GM21825 (cell line): ENCODE results near the gene SLF2.
A peak's percentile ranks its signal among the peaks of the same experiment; 100 is the strongest.
"Not testable (repeated sequence)": the region's sequence is repeated elsewhere in the genome, so short reads cannot be mapped to it uniquely, and the experiment has no call there.

Experiments
- ATAC-seq: cut with Tn5 transposase; IDR thresholded peaks from one replicate; pipeline ENCODE4 v1.9.1; 2021; ENCODE audit warnings: mild to moderate bottlenecking, moderate library complexity; ENCODE audit not compliant: unreplicated experiment

Gene SLF2

GRCh38 chr10:100943508-100943907 lies 30.7 kb downstream of the SLF2 start:
- no peak for ATAC-seq

- ATAC-seq: no peak
These were observed 33.0 kb downstream of the SLF2 start for GRCh38 chr10:100945754-100946153.

GRCh38 chr10:100948916-100949315 lies 36.2 kb downstream of the SLF2 start:
- no peak for ATAC-seq

- no peak for ATAC-seq
These were observed 47.5 kb downstream of the SLF2 start for GRCh38 chr10:100960251-100960650.

GRCh38 chr10:100962351-100963080 lies 49.8 kb downstream of the SLF2 start:
- no peak for ATAC-seq

- ATAC-seq: no peak
These were observed 51.1 kb downstream of the SLF2 start for GRCh38 chr10:100963826-100964225.

- no peak for ATAC-seq
These were observed 53.1 kb downstream of the SLF2 start for GRCh38 chr10:100965820-100966219.

GRCh38 chr10:100966887-100967286 lies 54.1 kb downstream of the SLF2 start:
- no peak for ATAC-seq

GRCh38 chr10:100967332-100967731 lies 54.6 kb downstream of the SLF2 start:
- ATAC-seq: no peak

- ATAC-seq: no peak
These were observed 55.4 kb downstream of the SLF2 start for GRCh38 chr10:100968062-100968736.

- ATAC-seq: no peak
These were observed 56.1 kb downstream of the SLF2 start for GRCh38 chr10:100968863-100969186.

GRCh38 chr10:100969187-100970075 lies 56.7 kb downstream of the SLF2 start, which contains the start of gene SEMA4G:
TSS of gene SEMA4G (plus strand) at chr10:100969504. CDS start at chr10:100972913, 3,409 bp downstream.
- peak; percentile 50 for ATAC-seq

- no peak for ATAC-seq
These were observed 57.5 kb downstream of the SLF2 start for GRCh38 chr10:100970076-100970913.

GRCh38 chr10:100970914-100971811 lies 58.4 kb downstream of the SLF2 start:
- ATAC-seq: no peak

GRCh38 chr10:100972115-100972903 lies 59.5 kb downstream of the SLF2 start:
- ATAC-seq: no peak

- no peak for ATAC-seq
These were observed 60.3 kb downstream of the SLF2 start for GRCh38 chr10:100972904-100973535.

- not testable (repeated sequence) for ATAC-seq
These were observed 62.6 kb downstream of the SLF2 start for GRCh38 chr10:100975397-100975796.

GRCh38 chr10:100976906-100977305 lies 64.1 kb downstream of the SLF2 start:
- ATAC-seq: no peak
